ENCODE measurements around the gene GRID1.
A peak's percentile ranks its signal among the peaks of the same experiment; 100 is the strongest.

Gene GRID1

GRCh38 chr10:86229811-86230556 is 136.6 kb downstream of the GRID1 start:
- no peak for DNase-seq (ENCODE audit: low read depth)

- no peak for DNase-seq (ENCODE audit: low read depth)
Measured at GRCh38 chr10:86229376-86229775, 137.2 kb downstream of the GRID1 start.

- no peak for DNase-seq (ENCODE audit: low read depth)
Measured at GRCh38 chr10:86227501-86228258, 138.9 kb downstream of the GRID1 start.

GRCh38 chr10:86226781-86227201 is 139.8 kb downstream of the GRID1 start:
- DNase-seq (ENCODE audit: low read depth) = no peak

GRCh38 chr10:86226016-86226415 is 140.6 kb downstream of the GRID1 start:
- DNase-seq (ENCODE audit: low read depth) = no peak

- DNase-seq (ENCODE audit: low read depth) = peak; percentile 33
Measured at GRCh38 chr10:86225103-86225782, 141.4 kb downstream of the GRID1 start.

GRCh38 chr10:86224354-86225102 is 142.1 kb downstream of the GRID1 start:
- no peak for DNase-seq (ENCODE audit: low read depth)

- no peak for DNase-seq (ENCODE audit: low read depth)
Measured at GRCh38 chr10:86223256-86223655, 143.3 kb downstream of the GRID1 start.

GRCh38 chr10:86222687-86223086 is 143.9 kb downstream of the GRID1 start:
- DNase-seq (ENCODE audit: low read depth) = no peak

GRCh38 chr10:86222336-86222650 is 144.3 kb downstream of the GRID1 start:
- DNase-seq (ENCODE audit: low read depth) = no peak

- no peak for DNase-seq (ENCODE audit: low read depth)
Measured at GRCh38 chr10:86221442-86222335, 144.9 kb downstream of the GRID1 start.

GRCh38 chr10:86220626-86221025 is 146.0 kb downstream of the GRID1 start:
- no peak for DNase-seq (ENCODE audit: low read depth)

GRCh38 chr10:86219271-86219670 is 147.3 kb downstream of the GRID1 start:
- DNase-seq (ENCODE audit: low read depth) = no peak

GRCh38 chr10:86218842-86219241 is 147.8 kb downstream of the GRID1 start:
- no peak for DNase-seq (ENCODE audit: low read depth)

- DNase-seq (ENCODE audit: low read depth) = no peak
Measured at GRCh38 chr10:86218160-86218559, 148.4 kb downstream of the GRID1 start.

- DNase-seq (ENCODE audit: low read depth) = no peak
Measured at GRCh38 chr10:86217371-86218080, 149.1 kb downstream of the GRID1 start.

GRCh38 chr10:86216886-86217285 is 149.7 kb downstream of the GRID1 start:
- no peak for DNase-seq (ENCODE audit: low read depth)

- no peak for DNase-seq (ENCODE audit: low read depth)
Measured at GRCh38 chr10:86215712-86216111, 150.9 kb downstream of the GRID1 start.

- DNase-seq (ENCODE audit: low read depth) = no peak
Measured at GRCh38 chr10:86215046-86215445, 151.5 kb downstream of the GRID1 start.

GRCh38 chr10:86213148-86213547 is 153.4 kb downstream of the GRID1 start:
- no peak for DNase-seq (ENCODE audit: low read depth)

- DNase-seq (ENCODE audit: low read depth) = no peak
Measured at GRCh38 chr10:86212391-86212700, 154.2 kb downstream of the GRID1 start.

Data from HS-5 (cell line).